CD14-positive monocyte (primary cell): ENCODE measurements around the gene CHMP2A. TPM values are rescaled to one million over a fixed set of nuclear protein-coding genes. Genes with fewer than 3 reads are reported as not detected.

Experiments
- DNase-seq, 3 donors: peaks; one replicate each; pipeline ENCODE4 v3.0.0-alpha.2; 2011 to 2022
- H2AFZ ChIP-seq: 2 replicates; pipeline ENCODE4 v1.6.0; 2012; ENCODE audit warnings: mild to moderate bottlenecking, low read depth, low read length, inconsistent platforms; ENCODE audit not compliant: insufficient read depth, poor library complexity, severe bottlenecking
- H3K27ac ChIP-seq, 2 donors: 1 replicate in 1 of 2; 2 replicates in 1 of 2; pipeline ENCODE4 v1.5.1; 2012 to 2013; ENCODE audit warnings: low read length in 2 of 2, control low read depth in 1 of 2, inconsistent platforms in 1 of 2, low read depth in 1 of 2, mild to moderate bottlenecking in 1 of 2
- H3K27me3 ChIP-seq, 2 donors: one replicate each; pipeline versions ENCODE4 v1.6.0 to v1.6.1; 2011 to 2013; ENCODE audit warnings: low read length in 2 of 2; ENCODE audit not compliant: control insufficient read depth in 2 of 2, insufficient read depth in 2 of 2
- H3K36me3 ChIP-seq, 2 donors: replicated peaks in 1 of 2; 1 replicate in 1 of 2; 2 replicates in 1 of 2; pipeline versions ENCODE4 v1.5.1 to v1.6.1; 2012 to 2013; ENCODE audit warnings: low read length in 2 of 2, control low read depth in 1 of 2, inconsistent platforms in 1 of 2, mild to moderate bottlenecking in 1 of 2; ENCODE audit not compliant: insufficient read depth in 2 of 2, control insufficient read depth in 1 of 2
- H3K4me1 ChIP-seq, 2 donors: 1 replicate in 1 of 2; 2 replicates in 1 of 2; pipeline versions ENCODE4 v1.5.1 to v1.6.1; 2012 to 2013; ENCODE audit warnings: low read length in 2 of 2, control low read depth in 1 of 2, inconsistent platforms in 1 of 2, mild to moderate bottlenecking in 1 of 2, moderate library complexity in 1 of 2; ENCODE audit not compliant: insufficient read depth in 2 of 2, control insufficient read depth in 1 of 2
- H3K4me2 ChIP-seq: replicated peaks from 2 replicates; pipeline ENCODE3; 2012; ENCODE audit warnings: low read length, moderate library complexity, mild to moderate bottlenecking; ENCODE audit not compliant: poor library complexity, severe bottlenecking; ENCODE audit errors: extremely low read depth
- H3K4me3 ChIP-seq, 3 experiments: fragments of 200-600 bp in 1 of 3; sonication (generic) in 1 of 3; replicated peaks in 1 of 3; 1 replicate in 2 of 3; 2 replicates in 1 of 3; pipeline ENCODE4 v1.5.1; 2011 to 2013; ENCODE audit warnings: low read length in 3 of 3, mild to moderate bottlenecking in 3 of 3, control low read depth in 2 of 3, low read depth in 2 of 3, inconsistent platforms in 1 of 3, moderate library complexity in 1 of 3
- H3K79me2 ChIP-seq: 2 replicates; pipeline ENCODE4 v1.6.0; 2012; ENCODE audit warnings: mild to moderate bottlenecking, control low read depth, inconsistent platforms, low read length, moderate library complexity; ENCODE audit not compliant: insufficient read depth
- H3K9ac ChIP-seq: 2 replicates; pipeline ENCODE4 v1.6.0; 2017; ENCODE audit warnings: low read length, mild to moderate bottlenecking; ENCODE audit not compliant: insufficient read depth, poor library complexity, severe bottlenecking
- H3K9me3 ChIP-seq, 2 donors: replicated peaks in 1 of 2; 1 replicate in 1 of 2; 2 replicates in 1 of 2; pipeline versions ENCODE4 v1.5.1 to v1.6.1; 2012 to 2013; ENCODE audit warnings: low read length in 2 of 2, control low read depth in 1 of 2; ENCODE audit not compliant: control insufficient read depth in 1 of 2, insufficient read depth in 1 of 2
- H4K20me1 ChIP-seq: 2 replicates; pipeline ENCODE4 v1.6.0; 2012; ENCODE audit warnings: mild to moderate bottlenecking, low read length, control low read depth, moderate library complexity; ENCODE audit not compliant: insufficient read depth
- H3K27ac Mint-ChIP-seq, 7 donors: one replicate each; pipeline ENCODE4 v1.8.0; 2020; ENCODE audit warnings: mild to moderate bottlenecking in 7 of 7, mixed read lengths in 7 of 7, moderate library complexity in 6 of 7, inconsistent platforms in 2 of 7
- H3K27me3 Mint-ChIP-seq, 3 donors: one replicate each; pipeline ENCODE4 v1.8.0; 2021 to 2022; ENCODE audit warnings: low read depth in 3 of 3, mild to moderate bottlenecking in 3 of 3, mixed read lengths in 3 of 3, moderate library complexity in 3 of 3, inconsistent platforms in 1 of 3
- H3K36me3 Mint-ChIP-seq, 2 donors: one replicate each; pipeline ENCODE4 v1.8.0; 2020; ENCODE audit warnings: mixed read lengths in 2 of 2, inconsistent platforms in 1 of 2, mild to moderate bottlenecking in 1 of 2
- H3K4me1 Mint-ChIP-seq: one replicate; pipeline ENCODE4 v1.8.0; 2020; ENCODE audit warnings: mild to moderate bottlenecking, mixed read lengths
- H3K4me3 Mint-ChIP-seq, 2 donors: one replicate each; pipeline ENCODE4 v1.8.0; 2020; ENCODE audit warnings: mild to moderate bottlenecking in 2 of 2, mixed read lengths in 2 of 2, moderate library complexity in 1 of 2
- H3K9me3 Mint-ChIP-seq, 7 donors: one replicate each; pipeline ENCODE4 v1.8.0; 2020 to 2022; ENCODE audit warnings: mixed read lengths in 7 of 7, mild to moderate bottlenecking in 6 of 7, moderate library complexity in 6 of 7, inconsistent platforms in 2 of 7
- CTCF ChIP-seq: fragments of 200-600 bp; IDR thresholded peaks from one replicate; pipeline ENCODE4 v1.8.0; 2022; ENCODE audit warnings: antibody characterized with exemption, mild to moderate bottlenecking
- WGBS: methylation state at CpG from one replicate; pipeline ENCODE4 v1.1.5; 2013; ENCODE audit warnings: missing lambda C conversion rate; ENCODE audit not compliant: insufficient coverage; 5-methylcytosine and 5-hydroxymethylcytosine counted together
- intact Hi-C, 2 donors: fragments of 100-400 bp; cut with micrococcal nuclease; formaldehyde crosslinking; loops; one replicate each; pipeline versions ENCODE4 v1.15.0 to v1.15.1; 2023
- polyA plus RNA-seq, 3 donors: library from polyadenylated mRNA; depleted of rRNA in 1 of 3; unstranded in 2 of 3; stranded (reverse) in 1 of 3; fragments of 300-500 nt in 2 of 3; fragments of >200 nt in 1 of 3; fragmentation: Illumina TruSeq in 2 of 3; gene quantifications; 1 replicate in 2 of 3; 2 replicates in 1 of 3; pipeline ENCODE4 v1.2.3, GENCODE V29; 2012 to 2021

The CHMP2A gene
- polyA plus RNA-seq, 3 donors, result 228 to 323 (median 290) TPM

- H2AFZ ChIP-seq, result peak overlapping the region; percentile 82
These were observed 959 bp downstream of the CHMP2A start for GRCh38 chr19:58553799-58554493.

GRCh38 chr19:58552655-58553054 is 2.2 kb downstream of the CHMP2A start:
- WGBS, result 92% methylated on average over 2 of the region's 2 CpGs
- Histone ChIP-seq H3K4me1 (peaks cover 33 to 41% of the 10 kb centered on the region in 2 donors), H3K9ac (no peak overlapping the region), H2AFZ (no peak overlapping the region), H3K36me3 (peaks cover 72 to 81% of the 10 kb centered on the region in 2 donors), H3K4me3 (no peak overlapping the region), H4K20me1 (peaks cover 52% of the 10 kb centered on the region), H3K79me2 (peaks cover 67% of the 10 kb centered on the region), H3K27me3 (no peaks in the 10 kb centered on the region), H3K9me3 (no peaks in the 10 kb centered on the region), H3K4me2 (no peak overlapping the region), H3K27ac (no peak overlapping the region)
- Mint-ChIP-seq H3K36me3 (peaks cover 74 to 80% of the 10 kb centered on the region in 2 donors), H3K9me3 (peaks cover 0 to 2% (median 0%) of the 10 kb centered on the region in 7 donors), H3K27me3 (no peaks in the 10 kb centered on the region), H3K4me3 (no peak overlapping the region), H3K27ac (peak overlapping the region in 4 of 7 donors; percentile 18 to 71 (median 30)), H3K4me1 (peaks cover 42% of the 10 kb centered on the region)
- TF ChIP-seq CTCF, result no peak
- DNase-seq, result no peak
- intact Hi-C loops, result no loop called here

More at GRCh38 chr19:58553799-58554493, 959 bp downstream of the CHMP2A start:
- no peak for TF ChIP-seq CTCF
- H3K4me1 Mint-ChIP-seq, result peaks cover 44% of the 10 kb centered on the region
- H3K36me3 ChIP-seq, result peaks cover 59 to 68% of the 10 kb centered on the region in 2 donors
- peak overlapping the region; percentile 83 to 98 (median 92) for H3K4me3 ChIP-seq
- peak overlapping the region; percentile 88 for H3K9ac ChIP-seq
- peaks cover 36 to 46% of the 10 kb centered on the region in 2 donors for H3K4me1 ChIP-seq
- H3K79me2 ChIP-seq, result peaks cover 60% of the 10 kb centered on the region
- intact Hi-C loops, result no loop called here
- H3K9me3 ChIP-seq, result no peaks in the 10 kb centered on the region
- peaks cover 41% of the 10 kb centered on the region for H4K20me1 ChIP-seq
- no peaks in the 10 kb centered on the region for H3K27me3 ChIP-seq
- peak overlapping the region; percentile 80 for H3K4me2 ChIP-seq
- peaks cover 62 to 67% of the 10 kb centered on the region in 2 donors for H3K36me3 Mint-ChIP-seq
- H3K9me3 Mint-ChIP-seq, result peaks cover 0 to 2% (median 0%) of the 10 kb centered on the region in 7 donors
- H3K27ac ChIP-seq, result peak overlapping the region; percentile 95 to 98
- peak overlapping the region; percentile 96 to 99 (median 98) for H3K27ac Mint-ChIP-seq
- peak overlapping the region; percentile 92 to 97 for H3K4me3 Mint-ChIP-seq
- no peaks in the 10 kb centered on the region for H3K27me3 Mint-ChIP-seq
- 50% methylated on average over 15 of the region's 18 CpGs for WGBS
- DNase-seq, result no peak
